Endodermal cell (in vitro differentiated cells): Measurements from ENCODE around the gene SUSD6. TPM values are rescaled to one million over a fixed set of nuclear protein-coding genes. Genes with fewer than 3 reads are reported as not detected.
"Not testable (repeated sequence)": the region's sequence is repeated elsewhere in the genome, so short reads cannot be mapped to it uniquely, and the experiment has no call there.

Source experiments
- DNase-seq: peaks from one replicate; pipeline ENCODE4 v3.0.0-alpha.2; 2017
- H3K27ac ChIP-seq: 2 replicates; pipeline ENCODE4 v1.5.1; 2013; ENCODE audit warnings: mild to moderate bottlenecking, low read depth, low read length, moderate library complexity
- H3K27me3 ChIP-seq: 2 replicates; pipeline ENCODE4 v1.6.1; 2013; ENCODE audit warnings: mild to moderate bottlenecking, low read length, moderate library complexity; ENCODE audit not compliant: insufficient read depth, control insufficient read depth, poor library complexity, severe bottlenecking
- H3K36me3 ChIP-seq: 2 replicates; pipeline ENCODE4 v1.7.0; 2013; ENCODE audit warnings: mild to moderate bottlenecking, low read length, moderate library complexity; ENCODE audit not compliant: control insufficient read depth, insufficient read depth
- H3K4me1 ChIP-seq: one replicate; pipeline ENCODE4 v1.7.0; 2013; ENCODE audit warnings: low read length; ENCODE audit not compliant: control insufficient read depth, insufficient read depth
- H3K4me3 ChIP-seq: 2 replicates; pipeline ENCODE4 v1.5.1; 2013; ENCODE audit warnings: mild to moderate bottlenecking, low read length, moderate library complexity
- H3K9ac ChIP-seq: 2 replicates; pipeline ENCODE4 v1.6.1; 2013; ENCODE audit warnings: mild to moderate bottlenecking, low read length, moderate library complexity; ENCODE audit not compliant: poor library complexity, severe bottlenecking; ENCODE audit errors: extremely low read depth
- H3K9me3 ChIP-seq: 2 replicates; pipeline ENCODE4 v1.6.1; 2013; ENCODE audit warnings: mild to moderate bottlenecking, low read length, moderate library complexity; ENCODE audit not compliant: control insufficient read depth
- H3K27ac Mint-ChIP-seq: 2 replicates; pipeline ENCODE4 v1.8.0; 2020; ENCODE audit warnings: mixed read lengths
- H3K27me3 Mint-ChIP-seq: 2 replicates; pipeline ENCODE4 v1.8.0; 2021; ENCODE audit warnings: mild to moderate bottlenecking, mixed read lengths; ENCODE audit not compliant: insufficient read depth
- H3K36me3 Mint-ChIP-seq: 2 replicates; pipeline ENCODE4 v1.8.0; 2020; ENCODE audit warnings: low read depth, mixed read lengths
- H3K4me1 Mint-ChIP-seq: 2 replicates; pipeline ENCODE4 v1.8.0; 2020; ENCODE audit warnings: mixed read lengths
- H3K4me3 Mint-ChIP-seq: 2 replicates; pipeline ENCODE4 v1.8.0; 2020; ENCODE audit warnings: mild to moderate bottlenecking, moderate library complexity, mixed read lengths
- H3K9me3 Mint-ChIP-seq: 2 replicates; pipeline ENCODE4 v1.8.0; 2020; ENCODE audit warnings: mild to moderate bottlenecking, mixed read lengths
- WGBS, 2 experiments: methylation state at CpG; one replicate each; pipeline versions ENCODE4 v1.1.5 to v1.1.7; 2013; ENCODE audit warnings: missing lambda C conversion rate in 2 of 2, mixed read lengths in 1 of 2; ENCODE audit not compliant: insufficient coverage in 1 of 2, insufficient read length in 1 of 2; 5-methylcytosine and 5-hydroxymethylcytosine counted together
- total RNA-seq, 2 donors: library from RNA; stranded (reverse); fragmentation: NEBNext Ultra II Directional in 1 of 2; extraction: Animal tissue kit (Norgen Biotek cat#: 25700) in 1 of 2; gene quantifications; 2 replicates in 1 of 2; 3 replicates in 1 of 2; pipeline ENCODE4 v1.2.1, GENCODE V29; 2021
- TF ChIP-seq, protein P1 (sequence below): fragments of 200-600 bp; sonication (generic); conservative IDR thresholded peaks from 2 replicates; pipeline ENCODE4 v1.5.0; 2021; ENCODE audit warnings: antibody characterized with exemption, mild to moderate bottlenecking

The SUSD6 gene
- total RNA-seq, 2 donors from 2014 or later, result 5.7 to 5.9 TPM

- Histone ChIP-seq H3K27me3 (peaks cover 9% of the 10 kb centered on the region), H3K9ac (no peak overlapping the region), H3K4me1 (no peaks in the 10 kb centered on the region), H3K27ac (no peak overlapping the region), H3K9me3 (no peaks in the 10 kb centered on the region), H3K36me3 (no peaks in the 10 kb centered on the region), H3K4me3 (no peak overlapping the region)
- peaks cover 28% of the 10 kb centered on the region for H3K27me3 Mint-ChIP-seq
- no peaks in the 10 kb centered on the region for H3K4me1 Mint-ChIP-seq
- H3K36me3 Mint-ChIP-seq, result no peaks in the 10 kb centered on the region
- DNase-seq, result no peak
- WGBS, 2 experiments, result 90 to 100% methylated on average over 3 to 4 of the region's 4 CpGs
- H3K4me3 Mint-ChIP-seq, result no peak overlapping the region
- H3K27ac Mint-ChIP-seq, result peak overlapping the region; percentile 11
- TF ChIP-seq, protein P1, sequence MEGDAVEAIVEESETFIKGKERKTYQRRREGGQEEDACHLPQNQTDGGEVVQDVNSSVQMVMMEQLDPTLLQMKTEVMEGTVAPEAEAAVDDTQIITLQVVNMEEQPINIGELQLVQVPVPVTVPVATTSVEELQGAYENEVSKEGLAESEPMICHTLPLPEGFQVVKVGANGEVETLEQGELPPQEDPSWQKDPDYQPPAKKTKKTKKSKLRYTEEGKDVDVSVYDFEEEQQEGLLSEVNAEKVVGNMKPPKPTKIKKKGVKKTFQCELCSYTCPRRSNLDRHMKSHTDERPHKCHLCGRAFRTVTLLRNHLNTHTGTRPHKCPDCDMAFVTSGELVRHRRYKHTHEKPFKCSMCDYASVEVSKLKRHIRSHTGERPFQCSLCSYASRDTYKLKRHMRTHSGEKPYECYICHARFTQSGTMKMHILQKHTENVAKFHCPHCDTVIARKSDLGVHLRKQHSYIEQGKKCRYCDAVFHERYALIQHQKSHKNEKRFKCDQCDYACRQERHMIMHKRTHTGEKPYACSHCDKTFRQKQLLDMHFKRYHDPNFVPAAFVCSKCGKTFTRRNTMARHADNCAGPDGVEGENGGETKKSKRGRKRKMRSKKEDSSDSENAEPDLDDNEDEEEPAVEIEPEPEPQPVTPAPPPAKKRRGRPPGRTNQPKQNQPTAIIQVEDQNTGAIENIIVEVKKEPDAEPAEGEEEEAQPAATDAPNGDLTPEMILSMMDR, result no peak
- no peaks in the 10 kb centered on the region for H3K9me3 Mint-ChIP-seq
These were observed 116.5 kb downstream of the SUSD6 start for GRCh38 chr14:69727860-69728259.

GRCh38 chr14:69731919-69732598, 120.7 kb downstream of the SUSD6 start:
- H3K27ac ChIP-seq, H3K27ac Mint-ChIP-seq, H3K9me3 Mint-ChIP-seq, DNase-seq, H3K4me3 Mint-ChIP-seq, H3K36me3 ChIP-seq, H3K4me1 Mint-ChIP-seq, H3K4me1 ChIP-seq, H3K4me3 ChIP-seq, H3K9ac ChIP-seq, H3K27me3 ChIP-seq, H3K36me3 Mint-ChIP-seq, H3K9me3 ChIP-seq: not testable (repeated sequence)
- H3K27me3 Mint-ChIP-seq, result peaks cover 13% of the 10 kb centered on the region
- 87 to 91% methylated on average over 8 of the region's 8 CpGs for WGBS, 2 experiments

GRCh38 chr14:69736405-69736804, 125.0 kb downstream of the SUSD6 start:
- H3K36me3 Mint-ChIP-seq, H3K27me3 ChIP-seq, H3K27ac ChIP-seq, H3K4me1 Mint-ChIP-seq, DNase-seq, H3K27me3 Mint-ChIP-seq, H3K4me1 ChIP-seq, H3K27ac Mint-ChIP-seq, H3K36me3 ChIP-seq, H3K9ac ChIP-seq, H3K4me3 Mint-ChIP-seq, H3K4me3 ChIP-seq: not testable (repeated sequence)
- 89 to 92% methylated on average over 2 to 4 of the region's 4 CpGs for WGBS, 2 experiments
- H3K9me3 Mint-ChIP-seq, result peaks cover 25% of the 10 kb centered on the region
- H3K9me3 ChIP-seq, result peaks cover 10% of the 10 kb centered on the region

DNA sequence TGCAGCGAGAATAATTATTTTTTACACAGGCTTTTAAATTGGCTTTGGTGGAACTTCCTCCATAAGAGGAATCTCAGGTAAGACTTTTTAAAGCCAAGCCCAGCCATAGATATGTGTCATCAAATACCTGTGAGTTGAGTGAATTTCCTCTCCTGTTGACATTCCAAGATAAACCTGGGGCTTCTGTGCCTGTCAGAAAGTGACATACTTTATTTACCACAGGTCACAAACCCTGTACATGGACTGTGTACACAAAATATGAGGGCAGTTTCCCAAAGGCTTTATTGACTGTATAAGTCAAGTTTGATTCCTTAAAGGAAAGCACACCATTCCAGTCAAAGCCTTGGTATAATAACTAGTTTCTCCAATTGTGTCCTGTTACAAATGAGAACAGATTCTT, 129.7 kb downstream of the SUSD6 start:
- Mint-ChIP-seq H3K9me3 (peaks cover 60% of the 10 kb centered on the region), H3K4me1 (no peaks in the 10 kb centered on the region), H3K36me3 (no peaks in the 10 kb centered on the region), H3K4me3 (no peak overlapping the region), H3K27me3 (no peaks in the 10 kb centered on the region), H3K27ac (no peak overlapping the region)
- no peak overlapping the region for H3K9ac ChIP-seq
- DNase-seq, result no peak
- no peaks in the 10 kb centered on the region for H3K36me3 ChIP-seq
- no peaks in the 10 kb centered on the region for H3K4me1 ChIP-seq
- no peak overlapping the region for H3K4me3 ChIP-seq
- no peak overlapping the region for H3K27ac ChIP-seq
- no peaks in the 10 kb centered on the region for H3K27me3 ChIP-seq
- peaks cover 44% of the 10 kb centered on the region for H3K9me3 ChIP-seq
- TF ChIP-seq, protein P1, result no peak
- 100% methylated on average over 1 of the region's 1 CpG for WGBS, 2 experiments
